HCT116 (cell line): ENCODE data around the gene CALHM2. TPM values are rescaled to one million over a fixed set of nuclear protein-coding genes. Genes with fewer than 3 reads are reported as not detected.

Experiments
- ATAC-seq: fragments of 200-7000 bp; cut with Tn5 transposase; 2 replicates; pipeline ENCODE4 v1.9.1; 2020; ENCODE audit warnings: mild to moderate bottlenecking, moderate library complexity
- BruUV-seq: library from RNA; stranded (reverse); fragments of 400-500 nt; replicated peaks from 2 replicates; lab custom pipeline; 2021; lab: Mats Ljungman, UMichigan
- CTCF ChIA-PET: fragments of 300-600 bp; sonication (Branson Sonifier 250); formaldehyde crosslinking; loops from one replicate; lab custom pipeline; 2021; ENCODE audit warnings: antibody characterized with exemption; lab: Charles Lee
- POLR2A ChIA-PET: fragments of 300-600, 350-600 bp; sonication (Branson Sonifier 250); formaldehyde crosslinking; loops from one replicate; lab custom pipeline; 2021; ENCODE audit warnings: antibody characterized with exemption; lab: Charles Lee
- RAD21 ChIA-PET, 2 experiments: fragments of 300-600 bp; sonication (Branson Sonifier 250); formaldehyde crosslinking; loops; one replicate each; lab custom pipeline; 2023; ENCODE audit warnings: low total read pairs in 2 of 2; ENCODE audit not compliant: uncharacterized antibody in 2 of 2, unreplicated experiment in 2 of 2, low non-redundant PET in 1 of 2; lab: Charles Lee
- DNase-seq: peaks from one replicate; pipeline ENCODE4 v3.0.0-alpha.2; 2010; ENCODE audit warnings: low read depth, low spot score
- H2AFZ ChIP-seq: fragments of 200-600 bp; shearing (Covaris generic), sonication (generic); 2 replicates; pipeline ENCODE4 v1.6.1; 2017; ENCODE audit warnings: low read depth, mixed run types, mixed read lengths, antibody characterized with exemption, low read length; ENCODE audit not compliant: poor library complexity, severe bottlenecking
- H3K27ac ChIP-seq: 2 replicates; pipeline ENCODE4 v1.5.1; 2012; ENCODE audit warnings: low read depth, low read length
- H3K27me3 ChIP-seq: fragments of 200-600 bp; sonication (generic); 2 replicates; pipeline ENCODE4 v1.6.1; 2016; ENCODE audit warnings: mixed run types, low read length, mixed read lengths; ENCODE audit not compliant: insufficient read depth
- H3K36me3 ChIP-seq, 2 experiments: fragments of 200-500 bp in 1 of 2; fragments of 200-600 bp in 1 of 2; sonication (Bioruptor generic) in 1 of 2; sonication (generic) in 1 of 2; 2 replicates each; pipeline versions ENCODE4 v1.5.1 to v1.6.1; 2014 to 2016; ENCODE audit warnings: low read length in 2 of 2, inconsistent platforms in 1 of 2, mixed read lengths in 1 of 2, mixed run types in 1 of 2; ENCODE audit not compliant: insufficient read depth in 2 of 2, control insufficient read depth in 1 of 2
- H3K4me1 ChIP-seq, 2 experiments: fragments of 200-600 bp in 1 of 2; sonication (generic) in 1 of 2; 2 replicates each; pipeline versions ENCODE4 v1.5.1 to v1.6.1; 2012 to 2017; ENCODE audit warnings: low read length in 2 of 2, inconsistent platforms in 1 of 2, mild to moderate bottlenecking in 1 of 2, mixed read lengths in 1 of 2, mixed run types in 1 of 2, moderate library complexity in 1 of 2; ENCODE audit not compliant: insufficient read depth in 2 of 2, control insufficient read depth in 1 of 2
- H3K4me2 ChIP-seq: fragments of 200-600 bp; sonication (generic); 2 replicates; pipeline ENCODE4 v1.6.1; 2017; ENCODE audit warnings: mixed run types, low read length, mixed read lengths
- H3K4me3 ChIP-seq, 2 experiments: fragments of 200-600 bp in 1 of 2; sonication (generic) in 1 of 2; replicated peaks in 1 of 2; 2 replicates each; pipeline ENCODE4 v1.5.1; 2011 to 2016; ENCODE audit warnings: low read length in 2 of 2, control low read depth in 1 of 2, low read depth in 1 of 2, mild to moderate bottlenecking in 1 of 2, mixed read lengths in 1 of 2, mixed run types in 1 of 2
- H3K79me2 ChIP-seq: fragments of 200-600 bp; sonication (generic); 2 replicates; pipeline ENCODE4 v1.6.1; 2017; ENCODE audit warnings: mild to moderate bottlenecking, mixed run types, low read length, moderate library complexity, mixed read lengths; ENCODE audit not compliant: insufficient read depth
- H3K9ac ChIP-seq: fragments of 200-600 bp; sonication (generic); 2 replicates; pipeline ENCODE4 v1.6.1; 2016; ENCODE audit warnings: low read length, mixed read lengths
- H3K9me2 ChIP-seq: fragments of 200-600 bp; sonication (generic), shearing (Covaris generic); 2 replicates; pipeline ENCODE4 v1.6.1; 2017; ENCODE audit warnings: mixed run types, mild to moderate bottlenecking, moderate library complexity; ENCODE audit not compliant: insufficient read depth
- H3K9me3 ChIP-seq, 2 experiments: fragments of 200-500 bp in 1 of 2; fragments of 200-600 bp in 1 of 2; sonication (Bioruptor generic) in 1 of 2; sonication (generic) in 1 of 2; 2 replicates each; pipeline ENCODE4 v1.6.1; 2014 to 2017; ENCODE audit warnings: low read length in 2 of 2, mixed read lengths in 2 of 2, inconsistent platforms in 1 of 2, low read depth in 1 of 2, mild to moderate bottlenecking in 1 of 2, mixed run types in 1 of 2, moderate library complexity in 1 of 2; ENCODE audit not compliant: control insufficient read depth in 1 of 2, insufficient read depth in 1 of 2
- H4K20me1 ChIP-seq: fragments of 200-600 bp; sonication (generic), shearing (Covaris generic); 2 replicates; pipeline ENCODE4 v1.6.1; 2017; ENCODE audit warnings: mixed run types, mild to moderate bottlenecking, moderate library complexity; ENCODE audit not compliant: insufficient read depth
- CBX3 ChIP-seq: IDR thresholded peaks from 2 replicates; pipeline ENCODE4 v1.6.1; 2012; ENCODE audit warnings: low read depth
- CEBPB ChIP-seq: IDR thresholded peaks from 2 replicates; pipeline ENCODE4 v1.6.1; 2012; ENCODE audit warnings: low read depth
- EGR1 ChIP-seq: IDR thresholded peaks from 2 replicates; pipeline ENCODE4 v1.6.1; 2012; ENCODE audit warnings: low read depth
- ELF1 ChIP-seq: IDR thresholded peaks from 2 replicates; pipeline ENCODE4 v1.6.1; 2012; ENCODE audit warnings: low read depth, borderline replicate concordance
- EZH2 ChIP-seq: fragments of 200-600 bp; sonication (generic); IDR thresholded peaks from 2 replicates; pipeline ENCODE4 v1.6.1; 2017; ENCODE audit warnings: antibody characterized with exemption, mixed run types
- FOSL1 ChIP-seq: IDR thresholded peaks from 2 replicates; pipeline ENCODE4 v1.6.1; 2012; ENCODE audit warnings: low read depth
- JUND ChIP-seq: IDR thresholded peaks from 2 replicates; pipeline ENCODE4 v1.6.1; 2012
- MAX ChIP-seq: IDR thresholded peaks from 2 replicates; pipeline ENCODE4 v1.6.1; 2012
- POLR2A ChIP-seq: IDR thresholded peaks from 2 replicates; pipeline ENCODE4 v1.7.0; 2011; ENCODE audit warnings: borderline replicate concordance; ENCODE audit not compliant: insufficient read depth, insufficient read length; ENCODE audit errors: extremely low read depth
- RAD21 ChIP-seq: IDR thresholded peaks from 2 replicates; pipeline ENCODE4 v1.6.1; 2012; ENCODE audit warnings: low read depth, mild to moderate bottlenecking
- SIN3A ChIP-seq: IDR thresholded peaks from 2 replicates; pipeline ENCODE4 v1.6.1; 2012; ENCODE audit warnings: low read depth
- SP1 ChIP-seq: IDR thresholded peaks from 2 replicates; pipeline ENCODE4 v1.6.1; 2012; ENCODE audit warnings: low read depth
- SRF ChIP-seq: IDR thresholded peaks from 2 replicates; pipeline ENCODE4 v1.6.1; 2012; ENCODE audit warnings: low read depth
- TCF7L2 ChIP-seq: IDR thresholded peaks from 2 replicates; pipeline ENCODE4 v1.7.0; 2011; ENCODE audit warnings: borderline replicate concordance, inconsistent platforms; ENCODE audit not compliant: insufficient read depth, insufficient read length; ENCODE audit errors: extremely low read depth
- YY1 ChIP-seq: IDR thresholded peaks from 2 replicates; pipeline ENCODE4 v1.6.1; 2011; ENCODE audit warnings: low read length, low read depth, moderate library complexity, mild to moderate bottlenecking; ENCODE audit not compliant: insufficient replicate concordance; ENCODE audit errors: extremely low read depth
- ZBTB33 ChIP-seq: IDR thresholded peaks from 2 replicates; pipeline ENCODE4 v1.6.1; 2011; ENCODE audit warnings: mild to moderate bottlenecking, low read length, moderate library complexity; ENCODE audit not compliant: insufficient replicate concordance; ENCODE audit errors: extremely low read depth
- ZFX ChIP-seq: fragments of 450-650 bp; IDR thresholded peaks from 2 replicates; pipeline ENCODE4 v1.6.1; 2017
- intact Hi-C: fragments of 100-400 bp; cut with micrococcal nuclease; formaldehyde crosslinking; loops from 2 replicates; pipeline ENCODE4 v1.10.0; 2022
- total RNA-seq: library from RNA; stranded (reverse); gene quantifications from one replicate; pipeline ENCODE4 v1.2.1, GENCODE V29; 2021; ENCODE audit not compliant: unreplicated experiment

The CALHM2 gene
- total RNA-seq, 1 experiment from 2014 or later, result 46.1 TPM

GRCh38 chr10:103397191-103397825, 54.9 kb downstream of the CALHM2 start:
- Histone ChIP-seq H3K4me3 (peak overlapping the region; percentile 83 to 95), H3K36me3 (peaks cover 37 to 58% of the 10 kb centered on the region in 2 experiments), H3K9me2 (no peaks in the 10 kb centered on the region), H3K4me2 (peak overlapping the region; percentile 82), H3K27ac (peak overlapping the region; percentile 71), H3K9ac (peak overlapping the region; percentile 83), H4K20me1 (peaks cover 11% of the 10 kb centered on the region; the same call in 1 of the 2 replicates), H3K27me3 (no peaks in the 10 kb centered on the region), H3K4me1 (peaks cover 13 to 27% of the 10 kb centered on the region in 2 experiments; a peak in 3 of 4 replicates), H3K79me2 (peaks cover 99% of the 10 kb centered on the region), H2AFZ (no peak overlapping the region), H3K9me3 (no peaks in the 10 kb centered on the region)
- RAD21 ChIA-PET, result no interaction called here
- no peak for ATAC-seq
- intact Hi-C loops, result loop anchor here (2.0 kb wide), 1 partner anchor 151 kb away; no protein-coding TSS in a partner anchor
- no peak for DNase-seq
- POLR2A ChIA-PET, result interaction anchor here (1.2 kb wide), 1 partner anchor 27 kb away, joined by 3 read pairs; no protein-coding TSS in a partner anchor
- TF ChIP-seq JUND (no peak), EZH2 (no peak), ZFX (no peak), ELF1 (no peak), CBX3 (no peak), POLR2A (no peak), SRF (no peak), FOSL1 (no peak), RAD21 (no peak), SP1 (no peak), TCF7L2 (no peak)
- BruUV-seq, result no TSS peak
- CTCF ChIA-PET, result interaction anchor here (0.6 kb wide), 1 partner anchor 152 kb away, joined by 3 read pairs; no protein-coding TSS in a partner anchor

- peak overlapping the region; percentile 83 for H3K9ac ChIP-seq
- H4K20me1 ChIP-seq, result peaks cover 11% of the 10 kb centered on the region; the same call in 1 of the 2 replicates
- peak; percentile 20 for ATAC-seq
- H2AFZ ChIP-seq, result no peak overlapping the region
- peak overlapping the region; percentile 82 for H3K4me2 ChIP-seq
- ChIA-PET POLR2A (interaction anchor here (1.1 to 1.2 kb wide), 2 partner anchors 27 to 314 kb away, joined by 3 read pairs; no protein-coding TSS in a partner anchor), RAD21 (no interaction called here), CTCF (interaction anchor here (0.6 to 1.7 kb wide), 3 partner anchors 54 to 562 kb away, joined by 3 to 4 read pairs (median 3); no protein-coding TSS in a partner anchor)
- no peak for DNase-seq
- H3K4me1 ChIP-seq, result peaks cover 13 to 27% of the 10 kb centered on the region in 2 experiments; a peak in 3 of 4 replicates
- peak overlapping the region; percentile 71 for H3K27ac ChIP-seq
- TSS peak; percentile 74 for BruUV-seq
- peak overlapping the region; percentile 83 to 95 for H3K4me3 ChIP-seq
- no peaks in the 10 kb centered on the region for H3K9me3 ChIP-seq
- no peaks in the 10 kb centered on the region for H3K9me2 ChIP-seq
- peaks cover 39 to 59% of the 10 kb centered on the region in 2 experiments for H3K36me3 ChIP-seq
- H3K27me3 ChIP-seq, result no peaks in the 10 kb centered on the region
- H3K79me2 ChIP-seq, result peaks cover 99% of the 10 kb centered on the region
- intact Hi-C loops, result loop anchor here (1.0 to 2.0 kb wide), 3 partner anchors 28 to 478 kb away; partner anchors contain the start of gene CNNM2
- no peak for TF ChIP-seq SIN3A
- TF ChIP-seq POLR2A, result no peak
- TF ChIP-seq CEBPB, result no peak
- no peak for TF ChIP-seq FOSL1
- TF ChIP-seq SRF, result no peak
- TF ChIP-seq RAD21, result no peak
- no peak for TF ChIP-seq ZBTB33
- no peak for TF ChIP-seq MAX
- no peak for TF ChIP-seq EGR1
- no peak for TF ChIP-seq YY1
- no peak for TF ChIP-seq CBX3
- TF ChIP-seq TCF7L2, result no peak
- no peak for TF ChIP-seq ZFX
These were observed 55.4 kb downstream of the CALHM2 start for GRCh38 chr10:103396789-103397087.
